Heart right ventricle (tissue), 16 donors: ENCODE results near the gene GRIA3. TPM values are rescaled to one million over a fixed set of nuclear protein-coding genes. Genes with fewer than 3 reads are reported as not detected.

Experiments used
- ATAC-seq, 8 donors: fragments of 200-7000 bp; cut with Tn5 transposase; one replicate each; pipeline ENCODE4 v1.9.1; 2020; ENCODE audit warnings: mild to moderate bottlenecking in 8 of 8, moderate library complexity in 8 of 8, moderate number of reproducible peaks in 1 of 8
- DNase-seq, 2 donors: peaks; one replicate each; pipeline ENCODE4 v3.0.0-alpha.2; 2020
- H3K27ac ChIP-seq, 10 donors: fragments of 200-600 bp; sonication (generic) in 2 of 10; one replicate each; pipeline versions ENCODE4 v1.5.0 to v1.8.0; 2020 to 2022; ENCODE audit warnings: mild to moderate bottlenecking in 3 of 10
- H3K27me3 ChIP-seq, 7 donors: fragments of 200-600 bp; one replicate each; pipeline ENCODE4 v1.8.0; 2021 to 2022; ENCODE audit warnings: mild to moderate bottlenecking in 2 of 7
- H3K36me3 ChIP-seq, 9 donors: fragments of 200-600 bp; sonication (generic) in 1 of 9; one replicate each; pipeline versions ENCODE4 v1.5.0 to v1.8.0; 2020 to 2022; ENCODE audit warnings: mild to moderate bottlenecking in 2 of 9
- H3K4me1 ChIP-seq, 9 donors: fragments of 200-600 bp; sonication (generic) in 1 of 9; one replicate each; pipeline versions ENCODE4 v1.5.0 to v1.8.0; 2020 to 2022; ENCODE audit warnings: mild to moderate bottlenecking in 4 of 9
- H3K4me3 ChIP-seq, 10 donors: fragments of 200-600 bp; sonication (generic) in 2 of 10; one replicate each; pipeline versions ENCODE4 v1.5.0 to v1.8.0; 2020 to 2022; ENCODE audit warnings: mild to moderate bottlenecking in 7 of 10, moderate library complexity in 2 of 10
- H3K9me3 ChIP-seq, 11 donors: fragments of 200-600 bp in 10 of 11; sonication (generic) in 2 of 11; one replicate each; pipeline versions ENCODE4 v1.5.0 to v1.8.0; 2013 to 2022; ENCODE audit warnings: mild to moderate bottlenecking in 2 of 11, control low read depth in 1 of 11, moderate library complexity in 1 of 11
- WGBS, 2 donors: extraction: QIAGEN DNeasy Blood & Tissue Kit; methylation state at CpG; one replicate each; pipeline ENCODE4 v1.1.7; 2013; ENCODE audit warnings: inconsistent platforms in 1 of 2; 5-methylcytosine and 5-hydroxymethylcytosine counted together
- intact Hi-C, 10 donors: fragments of 100-400 bp; cut with DNase I; formaldehyde crosslinking; loops; one replicate each; pipeline versions ENCODE4 v1.11.1 to v1.14.2; 2022
- long read RNA-seq, 3 donors: library from polyadenylated mRNA; unstranded; transcript quantifications; one replicate each; pipeline ENCODE4 v2.0.0, GENCODE V29; 2020 to 2021
- polyA plus RNA-seq, 2 donors: library from polyadenylated mRNA; stranded (reverse); fragments of 200-250 nt; gene quantifications; one replicate each; pipeline ENCODE4 v1.2.3, GENCODE V29; 2013
- total RNA-seq, 10 donors: library from RNA; stranded (reverse); fragmentation: NEBNext Ultra II Directional in 3 of 10; extraction: Animal tissue kit (Norgen Biotek cat#: 25700) in 3 of 10; gene quantifications; one replicate each; pipeline versions ENCODE4 v1.2.1 to v1.2.4, GENCODE V29; 2021 to 2023
- TF ChIP-seq, protein P1 (sequence below), 9 donors: fragments of 200-600 bp; sonication (generic) in 2 of 9; IDR thresholded peaks; one replicate each; pipeline versions ENCODE4 v1.5.0 to v1.8.0; 2021 to 2022; ENCODE audit warnings: antibody characterized with exemption in 9 of 9, mild to moderate bottlenecking in 5 of 9, moderate library complexity in 1 of 9
- donor health status: Arrhythmogenic right ventricular cardiomyopathy.
- donor health status: ischemic (EF 13 %, LVEDD 7.1; RV severe dilation, severe dysfunction).
- donor health status: healthy with polysubstance abuse.
- donor health status: DM: no; HTN: yes; CAD: no.
- donor health status: DM: no; HTN: no; CAD: no.
- donor health status: ischemic (EF 25% LVEDD 6.9; RV normal size, moderate dysfunction).
- donor health status: ischemic (EF 25% LVEDD 5.7; RV mildly dilated, moderate dysfunction).
- donor health status: healthy.
- donor health status: DM: yes; HTN: yes; CAD: no.
- donor health status: Ischemic cardiomyopathy.
- donor health status: ischemic (EF 35%, LVEDD 5.7; RV mildly dilated, moderate dysfunction).
- donor health status: nonischemic (EF 11% LVEDD 7.7; RV severe dilation, severe dysfunction).
- donor health status: DM: yes; HTN: yes; CAD: no.
- donor health status: PGD.
- donor health status: ischemic (EF 29% LVEDD 5.4; RV normal size, mild dysfunction).
- donor health status: nonischemic (EF 23%, LVEDD 6.1; RV moderate dilation, normal function).

GRIA3 gene
- total RNA-seq, result 10 to 100 TPM in 1 of 10 donors, 1 to 10 TPM in 7, under 1 TPM in 2; 0.45 to 12.4 (median 1.3) TPM
- polyA plus RNA-seq, result under 1 TPM; 0.06 to 0.22 TPM
- long read RNA-seq, donor 1, full-length matches to known transcripts, result 1 of 1 reads
- long read RNA-seq, donor 1, partial matches to known transcripts, result 0 of 1 reads
- long read RNA-seq, donor 1, other reads (novel, unspliced or antisense), result 0 of 1 reads
- long read RNA-seq, donor 2, partial matches to known transcripts, result 2 of 3 reads
- long read RNA-seq, donor 2, other reads (novel, unspliced or antisense), result 1 of 3 reads
- long read RNA-seq, donor 3, result 0 reads

DNA sequence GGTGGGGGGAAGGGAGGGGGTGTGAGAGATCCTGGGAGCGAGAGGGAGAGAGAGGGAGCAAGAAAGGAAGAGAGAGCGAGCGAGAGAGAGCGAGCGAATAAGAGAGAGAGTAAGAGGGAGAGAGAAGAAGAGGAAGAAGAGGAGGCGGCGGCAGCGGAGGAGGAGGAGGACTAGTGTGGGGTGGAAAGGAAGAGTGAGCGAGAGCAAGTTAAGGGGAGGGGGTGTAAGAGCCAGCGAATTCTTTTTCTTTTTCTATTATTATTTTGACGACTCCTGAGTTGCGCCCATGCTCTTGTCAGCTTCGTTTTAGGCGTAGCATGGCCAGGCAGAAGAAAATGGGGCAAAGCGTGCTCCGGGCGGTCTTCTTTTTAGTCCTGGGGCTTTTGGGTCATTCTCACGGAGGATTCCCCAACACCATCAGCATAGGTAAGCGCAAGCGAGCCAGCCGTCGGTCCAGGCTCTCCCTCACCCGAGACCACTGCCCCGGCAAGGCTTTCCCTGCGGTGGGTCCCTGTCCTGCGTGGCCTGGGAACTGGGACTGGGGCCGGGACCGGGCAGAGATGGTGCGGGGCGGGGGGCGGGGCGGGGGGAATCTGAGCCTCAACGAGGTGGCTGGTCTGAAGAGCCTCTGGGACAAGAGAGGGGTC is at the start of gene GRIA3:
Gene GRIA3, plus strand, starts transcription at position 60 of the 647 bp plus-strand sequence. Its CDS starts 258 bp downstream, at position 318.
- peak within 1 kb of the TSS in 9 of 10 donors; percentile 24 to 52 (median 46) for H3K4me3 ChIP-seq
- H3K9me3 ChIP-seq, result no peaks in the 10 kb centered on the region
- H3K27me3 ChIP-seq, result peaks cover 0 to 37% (median 0%) of the 10 kb centered on the region in 7 donors
- TF ChIP-seq, protein P1, sequence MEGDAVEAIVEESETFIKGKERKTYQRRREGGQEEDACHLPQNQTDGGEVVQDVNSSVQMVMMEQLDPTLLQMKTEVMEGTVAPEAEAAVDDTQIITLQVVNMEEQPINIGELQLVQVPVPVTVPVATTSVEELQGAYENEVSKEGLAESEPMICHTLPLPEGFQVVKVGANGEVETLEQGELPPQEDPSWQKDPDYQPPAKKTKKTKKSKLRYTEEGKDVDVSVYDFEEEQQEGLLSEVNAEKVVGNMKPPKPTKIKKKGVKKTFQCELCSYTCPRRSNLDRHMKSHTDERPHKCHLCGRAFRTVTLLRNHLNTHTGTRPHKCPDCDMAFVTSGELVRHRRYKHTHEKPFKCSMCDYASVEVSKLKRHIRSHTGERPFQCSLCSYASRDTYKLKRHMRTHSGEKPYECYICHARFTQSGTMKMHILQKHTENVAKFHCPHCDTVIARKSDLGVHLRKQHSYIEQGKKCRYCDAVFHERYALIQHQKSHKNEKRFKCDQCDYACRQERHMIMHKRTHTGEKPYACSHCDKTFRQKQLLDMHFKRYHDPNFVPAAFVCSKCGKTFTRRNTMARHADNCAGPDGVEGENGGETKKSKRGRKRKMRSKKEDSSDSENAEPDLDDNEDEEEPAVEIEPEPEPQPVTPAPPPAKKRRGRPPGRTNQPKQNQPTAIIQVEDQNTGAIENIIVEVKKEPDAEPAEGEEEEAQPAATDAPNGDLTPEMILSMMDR (IDR thresholded peaks at IDR 0.05), result no peak
- intact Hi-C loops, result loop anchor here in 2 of 10 donors (10.0 kb wide), 2 partner anchors 230 to 240 kb away; no protein-coding TSS in a partner anchor
- no peak within 1 kb of the TSS for H3K27ac ChIP-seq
- peak in 5 of 8 donors; percentile 9 to 56 (median 40) for ATAC-seq
- no peaks in the 10 kb centered on the region for H3K36me3 ChIP-seq
- no peaks in the 10 kb centered on the region for H3K4me1 ChIP-seq
- DNase-seq, result no peak
- 1 to 2% methylated on average over 21 to 33 of the region's 33 CpGs for WGBS, 2 donors

DNA sequence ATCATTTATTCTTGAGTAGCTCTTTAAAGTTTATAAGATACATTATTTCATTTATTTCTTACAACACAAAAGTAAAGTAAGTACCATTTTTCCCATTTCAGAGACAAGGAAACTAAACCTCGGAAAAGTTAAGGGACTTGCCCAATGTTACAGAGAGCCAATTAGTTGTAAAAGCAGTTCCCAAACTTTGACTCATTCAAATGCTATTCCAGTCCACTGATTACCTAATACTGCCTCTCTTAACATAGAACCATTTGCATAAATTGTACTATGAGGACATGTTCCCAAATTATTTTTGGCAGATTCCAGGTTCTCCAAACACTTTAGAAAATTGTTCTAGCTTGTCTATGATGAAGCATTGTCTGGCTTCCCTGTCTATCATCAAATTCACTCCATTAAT is 45.6 kb upstream of the GRIA3 start:
- Histone ChIP-seq H3K27ac (no peak overlapping the region), H3K27me3 (no peaks in the 10 kb centered on the region), H3K4me3 (no peak overlapping the region), H3K9me3 (no peaks in the 10 kb centered on the region), H3K4me1 (no peaks in the 10 kb centered on the region), H3K36me3 (no peaks in the 10 kb centered on the region)
- no peak for DNase-seq
- TF ChIP-seq, protein P1 (IDR thresholded peaks at IDR 0.05), result no peak
- 64 to 78% methylated on average over 1 of the region's 1 CpG for WGBS, 2 donors
- ATAC-seq, result peak in 1 of 8 donors; percentile 57
- intact Hi-C loops, result no loop called here

DNA sequence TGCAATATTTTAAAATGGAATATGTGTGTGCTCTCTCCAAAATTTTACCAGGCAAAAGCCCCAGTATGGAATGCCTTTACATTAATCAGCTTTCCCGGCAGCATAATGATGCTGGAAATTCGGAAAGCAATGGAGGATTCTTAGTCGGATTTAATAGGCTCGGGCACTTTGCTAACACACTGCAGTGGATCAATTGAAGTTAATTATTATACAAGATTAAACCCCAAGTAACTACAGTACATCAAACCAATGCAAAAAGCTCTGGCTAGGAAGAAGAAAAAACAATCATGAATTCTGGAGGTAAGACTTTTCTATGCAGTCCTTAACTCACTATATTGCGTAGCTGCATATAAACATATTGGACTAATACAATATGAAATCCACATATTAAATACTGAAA is 43.6 kb upstream of the GRIA3 start:
- Histone ChIP-seq H3K4me1 (no peaks in the 10 kb centered on the region), H3K36me3 (no peaks in the 10 kb centered on the region), H3K27me3 (no peaks in the 10 kb centered on the region), H3K9me3 (no peaks in the 10 kb centered on the region), H3K27ac (no peak overlapping the region), H3K4me3 (no peak overlapping the region)
- no peak for DNase-seq
- TF ChIP-seq, protein P1 (IDR thresholded peaks at IDR 0.05), result no peak
- 90 to 91% methylated on average over 5 of the region's 5 CpGs for WGBS, 2 donors
- no peak for ATAC-seq
- intact Hi-C loops, result no loop called here

DNA sequence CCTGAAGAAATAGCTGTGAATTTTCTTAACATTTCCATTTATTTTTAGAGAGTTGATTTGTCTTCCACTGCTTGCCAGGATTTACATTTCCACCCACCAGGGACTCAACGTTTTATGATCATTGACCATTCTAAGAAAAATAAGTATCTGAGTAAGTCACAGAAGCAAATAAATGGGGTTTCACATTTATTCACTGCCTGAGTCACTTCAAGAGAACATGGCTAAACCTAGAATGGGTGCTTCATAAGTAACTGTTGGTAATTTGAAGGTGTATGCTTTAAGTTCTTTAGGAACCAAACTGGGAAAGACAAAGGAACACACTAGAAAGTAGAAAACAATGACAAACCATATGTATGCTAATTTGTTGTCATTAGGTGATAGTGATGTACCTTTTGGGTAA is 43.2 kb upstream of the GRIA3 start:
- Histone ChIP-seq H3K27me3 (no peaks in the 10 kb centered on the region), H3K36me3 (no peaks in the 10 kb centered on the region), H3K4me3 (no peak overlapping the region), H3K4me1 (no peaks in the 10 kb centered on the region), H3K27ac (no peak overlapping the region), H3K9me3 (no peaks in the 10 kb centered on the region)
- intact Hi-C loops, result no loop called here
- WGBS, 2 donors, result 51 to 63% methylated on average over 1 of the region's 1 CpG
- ATAC-seq (no peak), DNase-seq (no peak)
- TF ChIP-seq, protein P1 (IDR thresholded peaks at IDR 0.05), result no peak
